GM12878 (cell line): ENCODE data around the gene INSRR. TPM values are rescaled to one million over a fixed set of nuclear protein-coding genes. Genes with fewer than 3 reads are reported as not detected.

Experiments used
- ATAC-seq: fragments of 200-7000 bp; cut with Tn5 transposase; 3 replicates; pipeline ENCODE4 v1.9.1; 2020; ENCODE audit warnings: mild to moderate bottlenecking, moderate library complexity
- BruUV-seq: library from RNA; stranded (reverse); fragments of 400-500 nt; replicated peaks from 2 replicates; lab custom pipeline; 2021; lab: Mats Ljungman, UMichigan
- CTCF ChIA-PET: fragments of 300-600 bp; sonication (Branson Sonifier 250); formaldehyde crosslinking; extraction: SDS; loops from one replicate; lab custom pipeline; 2021; ENCODE audit warnings: inconsistent platforms; lab: Yijun Ruan, JAX
- POLR2A ChIA-PET: fragments of 350-600 bp; formaldehyde crosslinking; extraction: SDS; loops from one replicate; lab custom pipeline; 2021; ENCODE audit warnings: inconsistent platforms; lab: Charles Lee
- RAD21 ChIA-PET: fragments of 300-600 bp; sonication (Branson Sonifier 250); formaldehyde crosslinking; loops from one replicate; lab custom pipeline; 2023; ENCODE audit warnings: antibody characterized with exemption; ENCODE audit not compliant: unreplicated experiment; lab: Charles Lee
- SMC1A ChIA-PET: fragments of 300-600 bp; sonication (Branson Sonifier 250); formaldehyde crosslinking; loops from one replicate; lab custom pipeline; 2023; ENCODE audit not compliant: unreplicated experiment, uncharacterized antibody; lab: Charles Lee
- DNase-seq: peaks from one replicate; pipeline ENCODE4 v3.0.0-alpha.2; 2011; ENCODE audit warnings: low read depth, low spot score
- FAIRE-seq: peaks from 3 replicates; lab custom pipeline; 2011; peaks lifted over from hg19 to GRCh38; lab: Jason Lieb, UNC
- H2AFZ ChIP-seq: 2 replicates; pipeline ENCODE4 v1.6.0; 2011; ENCODE audit warnings: low read depth, low read length, control low read depth; ENCODE audit not compliant: control insufficient read depth
- H3K27ac ChIP-seq: 2 replicates; pipeline ENCODE4 v1.5.1; 2011; ENCODE audit warnings: control low read depth; ENCODE audit not compliant: control insufficient read depth, insufficient read depth
- H3K27me3 ChIP-seq, 2 experiments: replicated peaks in 1 of 2; 2 replicates each; pipeline versions ENCODE4 v1.6.0 to v1.6.1; 2011; ENCODE audit warnings: low read length in 1 of 2; ENCODE audit not compliant: control insufficient read depth in 2 of 2, insufficient read depth in 2 of 2
- H3K36me3 ChIP-seq, 2 experiments: 2 replicates each; pipeline ENCODE4 v1.5.1; 2011; ENCODE audit warnings: low read length in 1 of 2; ENCODE audit not compliant: control insufficient read depth in 2 of 2, insufficient read depth in 2 of 2
- H3K4me1 ChIP-seq: 2 replicates; pipeline ENCODE4 v1.6.1; 2011; ENCODE audit warnings: mild to moderate bottlenecking, low read length, moderate library complexity, mixed read lengths; ENCODE audit not compliant: control insufficient read depth, insufficient read depth
- H3K4me2 ChIP-seq: 2 replicates; pipeline ENCODE4 v1.6.0; 2011; ENCODE audit warnings: control low read depth; ENCODE audit not compliant: control insufficient read depth, insufficient read depth
- H3K4me3 ChIP-seq: fragments of 200-600 bp; sonication (generic); 2 replicates; pipeline ENCODE4 v1.5.1; 2016
- H3K79me2 ChIP-seq: 2 replicates; pipeline ENCODE4 v1.6.0; 2011; ENCODE audit warnings: low read length; ENCODE audit not compliant: control insufficient read depth, insufficient read depth
- H3K9ac ChIP-seq: 2 replicates; pipeline ENCODE4 v1.8.0; 2011; ENCODE audit warnings: low read length, control low read depth, mixed read lengths; ENCODE audit not compliant: control insufficient read depth, insufficient read depth
- H3K9me3 ChIP-seq: replicated peaks from 3 replicates; pipeline ENCODE4 v1.5.1; 2011; ENCODE audit warnings: mild to moderate bottlenecking, low read length; ENCODE audit not compliant: control insufficient read depth, insufficient read depth
- H4K20me1 ChIP-seq: 2 replicates; pipeline ENCODE4 v1.6.0; 2011; ENCODE audit not compliant: control insufficient read depth, insufficient read depth
- BACH1 ChIP-seq: fragments of 450-650 bp; IDR thresholded peaks from 2 replicates; pipeline ENCODE4 v1.6.1; 2017; ENCODE audit warnings: mild to moderate bottlenecking, borderline replicate concordance
- CBX3 ChIP-seq: fragments of 200-600 bp; sonication (generic); IDR thresholded peaks from 2 replicates; pipeline ENCODE4 v1.6.1; 2016; ENCODE audit warnings: low read depth, borderline replicate concordance
- ESRRA ChIP-seq: IDR thresholded peaks from 2 replicates; pipeline ENCODE4 v1.6.1; 2012; ENCODE audit warnings: mild to moderate bottlenecking, low read length, improper control_type of control experiment
- JUND ChIP-seq: IDR thresholded peaks from 2 replicates; pipeline ENCODE4 v1.6.1; 2012; ENCODE audit warnings: low read depth, mild to moderate bottlenecking, low read length, improper control_type of control experiment, moderate library complexity
- KLF5 ChIP-seq: fragments of 450-650 bp; IDR thresholded peaks from 2 replicates; pipeline ENCODE4 v1.6.1; 2014; ENCODE audit warnings: mild to moderate bottlenecking; ENCODE audit not compliant: partially characterized antibody
- MEF2A ChIP-seq: IDR thresholded peaks from 2 replicates; pipeline ENCODE4 v1.6.1; 2011; ENCODE audit warnings: low read depth, mild to moderate bottlenecking, low read length, moderate library complexity; ENCODE audit not compliant: insufficient read depth
- MYB ChIP-seq: fragments of 150-350 bp; IDR thresholded peaks from 2 replicates; pipeline ENCODE4 v1.6.1; 2014; ENCODE audit warnings: mild to moderate bottlenecking, low read depth, low read length, borderline replicate concordance
- NR2C1 ChIP-seq: fragments of 450-650 bp; IDR thresholded peaks from 2 replicates; pipeline ENCODE4 v1.6.1; 2017; ENCODE audit warnings: antibody characterized with exemption, mild to moderate bottlenecking, moderate library complexity
- NR2F1 ChIP-seq: fragments of 450-650 bp; conservative IDR thresholded peaks from 2 replicates; pipeline ENCODE4 v1.6.1; 2017; ENCODE audit warnings: mild to moderate bottlenecking
- YBX1 ChIP-seq: fragments of 450-650 bp; IDR thresholded peaks from 2 replicates; pipeline ENCODE4 v1.6.1; 2016; ENCODE audit warnings: antibody characterized with exemption
- ZNF207 ChIP-seq: fragments of 450-650 bp; IDR thresholded peaks from 2 replicates; pipeline ENCODE4 v1.6.1; 2014; ENCODE audit warnings: antibody characterized with exemption, mild to moderate bottlenecking, borderline replicate concordance
- ZNF217 ChIP-seq: fragments of 450-650 bp; IDR thresholded peaks from 2 replicates; pipeline ENCODE4 v1.6.1; 2017; ENCODE audit warnings: antibody characterized with exemption, mild to moderate bottlenecking
- WGBS: methylation state at CpG from one replicate; pipeline ENCODE4 v1.1.6; 2016; ENCODE audit warnings: low lambda C conversion rate; ENCODE audit not compliant: insufficient replicate concordance, insufficient coverage; ENCODE audit errors: missing lambda C conversion rate; 5-methylcytosine and 5-hydroxymethylcytosine counted together
- in situ Hi-C: fragments of 300-500 bp; cut with MboI; formaldehyde crosslinking; loops from 9 replicates; pipeline ENCODE4 v1.14.3; 2018; ENCODE audit warnings: mixed read lengths
- intact Hi-C: fragments of 100-400 bp; cut with micrococcal nuclease; formaldehyde crosslinking; loops from one replicate; pipeline ENCODE4 v1.14.2; 2022; ENCODE audit not compliant: unreplicated experiment
- polyA plus RNA-seq, 11 experiments: library from polyadenylated mRNA; depleted of rRNA in 4 of 11; unstranded in 6 of 11; stranded (reverse) in 5 of 11; fragments of >200 nt; fragmentation: Nextera tagmentation in 4 of 11; fragmentation: Illumina TruSeq in 1 of 11; extraction: Ambion mirVana in 4 of 11; extraction: Trizol in 1 of 11; gene quantifications; 1 replicate in 1 of 11; 2 replicates in 10 of 11; pipeline versions ENCODE4 v1.2.1 to v1.2.3, GENCODE V29; 2011 to 2016; ENCODE audit warnings: inconsistent platforms in 2 of 11, missing spikeins in 2 of 11, low read depth in 1 of 11
- total RNA-seq, 4 experiments: library from RNA; depleted of rRNA in 3 of 4; stranded (reverse); fragments of >200 nt in 3 of 4; fragmentation: Illumina TruSeq in 1 of 4; extraction: Trizol in 1 of 4; gene quantifications; 2 replicates each; pipeline versions ENCODE4 v1.2.1 to v1.2.3, GENCODE V29; 2013 to 2021
- TF ChIP-seq, protein P1 (sequence below): fragments of 450-650 bp; IDR thresholded peaks from 2 replicates; pipeline ENCODE4 v1.6.1; 2017; ENCODE audit warnings: antibody characterized with exemption, mild to moderate bottlenecking, moderate library complexity
- TF ChIP-seq, protein P2 (sequence below): IDR thresholded peaks from 2 replicates; pipeline ENCODE4 v1.6.1; 2011; ENCODE audit warnings: low read depth, low read length, improper control_type of control experiment, borderline replicate concordance
- TF ChIP-seq, protein P3 (sequence below): fragments of 450-650 bp; IDR thresholded peaks from 2 replicates; pipeline ENCODE4 v1.6.1; 2016; ENCODE audit warnings: mild to moderate bottlenecking, moderate library complexity, borderline replicate concordance

Gene INSRR
- total and polyA plus RNA-seq, 10 of the 15 experiments (the other 5 are each of a cell fraction or from before 2014, with no cell fraction given): 0.01 TPM; not detected in 9

DNA sequence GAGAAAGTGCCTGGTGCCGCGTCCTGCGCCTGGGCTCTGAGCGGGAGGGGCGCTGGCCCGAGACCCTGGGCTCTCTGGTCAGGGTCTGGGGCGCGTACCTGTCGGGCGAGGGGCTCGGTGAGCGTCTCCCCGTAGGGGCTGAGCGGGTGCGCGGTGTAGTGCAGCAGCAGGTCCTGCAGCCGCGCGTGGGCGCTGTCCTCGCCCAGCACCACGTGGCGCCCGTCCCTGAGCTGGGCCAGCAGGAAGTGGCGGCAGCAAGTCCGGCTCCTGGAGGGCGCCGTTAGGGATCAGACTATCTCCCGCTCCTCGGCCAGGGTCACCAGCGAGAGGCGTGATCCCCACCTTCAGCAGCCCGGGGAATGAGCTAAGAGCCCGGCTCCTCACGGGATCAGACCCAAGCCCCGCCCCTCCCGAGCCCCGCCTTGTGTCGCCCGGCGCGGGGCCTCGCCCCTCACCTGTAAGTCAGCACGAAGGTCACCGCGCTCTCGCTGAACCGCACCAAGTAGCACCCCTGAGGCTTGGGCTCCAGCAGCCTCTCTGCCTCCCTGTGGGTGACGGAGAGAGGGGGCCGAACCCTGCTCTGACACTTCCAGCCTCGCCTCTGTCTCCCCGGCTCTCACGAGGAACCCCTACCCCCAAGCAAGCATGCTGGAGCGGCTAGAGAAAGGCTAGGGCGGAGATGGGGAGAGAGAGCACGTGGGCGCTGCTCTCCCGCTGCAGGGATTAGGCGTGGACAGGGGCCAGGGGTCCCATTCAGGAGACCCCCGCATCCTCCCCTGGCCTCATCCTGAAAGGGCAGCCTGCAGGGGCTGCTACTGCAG lies 45.0 kb downstream of the INSRR start:
- BruUV-seq: no TSS peak
- TF ChIP-seq MYB (no peak), CBX3 (no peak), MEF2A (no peak), JUND (0 out of 2 replicates have a peak, but pooled peaks have one; percentile 7), ESRRA (no peak), NR2C1 (no peak), ZNF207 (no peak), YBX1 (no peak), ZNF217 (peak; percentile 22; the same call in 1 of the 2 replicates), NR2F1 (peak; percentile 54), BACH1 (peak; percentile 71), KLF5 (peak; percentile 28)
- TF ChIP-seq, protein P1, sequence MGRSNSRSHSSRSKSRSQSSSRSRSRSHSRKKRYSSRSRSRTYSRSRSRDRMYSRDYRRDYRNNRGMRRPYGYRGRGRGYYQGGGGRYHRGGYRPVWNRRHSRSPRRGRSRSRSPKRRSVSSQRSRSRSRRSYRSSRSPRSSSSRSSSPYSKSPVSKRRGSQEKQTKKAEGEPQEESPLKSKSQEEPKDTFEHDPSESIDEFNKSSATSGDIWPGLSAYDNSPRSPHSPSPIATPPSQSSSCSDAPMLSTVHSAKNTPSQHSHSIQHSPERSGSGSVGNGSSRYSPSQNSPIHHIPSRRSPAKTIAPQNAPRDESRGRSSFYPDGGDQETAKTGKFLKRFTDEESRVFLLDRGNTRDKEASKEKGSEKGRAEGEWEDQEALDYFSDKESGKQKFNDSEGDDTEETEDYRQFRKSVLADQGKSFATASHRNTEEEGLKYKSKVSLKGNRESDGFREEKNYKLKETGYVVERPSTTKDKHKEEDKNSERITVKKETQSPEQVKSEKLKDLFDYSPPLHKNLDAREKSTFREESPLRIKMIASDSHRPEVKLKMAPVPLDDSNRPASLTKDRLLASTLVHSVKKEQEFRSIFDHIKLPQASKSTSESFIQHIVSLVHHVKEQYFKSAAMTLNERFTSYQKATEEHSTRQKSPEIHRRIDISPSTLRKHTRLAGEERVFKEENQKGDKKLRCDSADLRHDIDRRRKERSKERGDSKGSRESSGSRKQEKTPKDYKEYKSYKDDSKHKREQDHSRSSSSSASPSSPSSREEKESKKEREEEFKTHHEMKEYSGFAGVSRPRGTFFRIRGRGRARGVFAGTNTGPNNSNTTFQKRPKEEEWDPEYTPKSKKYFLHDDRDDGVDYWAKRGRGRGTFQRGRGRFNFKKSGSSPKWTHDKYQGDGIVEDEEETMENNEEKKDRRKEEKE: no peak
- TF ChIP-seq, protein P2, sequence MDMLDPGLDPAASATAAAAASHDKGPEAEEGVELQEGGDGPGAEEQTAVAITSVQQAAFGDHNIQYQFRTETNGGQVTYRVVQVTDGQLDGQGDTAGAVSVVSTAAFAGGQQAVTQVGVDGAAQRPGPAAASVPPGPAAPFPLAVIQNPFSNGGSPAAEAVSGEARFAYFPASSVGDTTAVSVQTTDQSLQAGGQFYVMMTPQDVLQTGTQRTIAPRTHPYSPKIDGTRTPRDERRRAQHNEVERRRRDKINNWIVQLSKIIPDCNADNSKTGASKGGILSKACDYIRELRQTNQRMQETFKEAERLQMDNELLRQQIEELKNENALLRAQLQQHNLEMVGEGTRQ: peak; percentile 50
- TF ChIP-seq, protein P3, sequence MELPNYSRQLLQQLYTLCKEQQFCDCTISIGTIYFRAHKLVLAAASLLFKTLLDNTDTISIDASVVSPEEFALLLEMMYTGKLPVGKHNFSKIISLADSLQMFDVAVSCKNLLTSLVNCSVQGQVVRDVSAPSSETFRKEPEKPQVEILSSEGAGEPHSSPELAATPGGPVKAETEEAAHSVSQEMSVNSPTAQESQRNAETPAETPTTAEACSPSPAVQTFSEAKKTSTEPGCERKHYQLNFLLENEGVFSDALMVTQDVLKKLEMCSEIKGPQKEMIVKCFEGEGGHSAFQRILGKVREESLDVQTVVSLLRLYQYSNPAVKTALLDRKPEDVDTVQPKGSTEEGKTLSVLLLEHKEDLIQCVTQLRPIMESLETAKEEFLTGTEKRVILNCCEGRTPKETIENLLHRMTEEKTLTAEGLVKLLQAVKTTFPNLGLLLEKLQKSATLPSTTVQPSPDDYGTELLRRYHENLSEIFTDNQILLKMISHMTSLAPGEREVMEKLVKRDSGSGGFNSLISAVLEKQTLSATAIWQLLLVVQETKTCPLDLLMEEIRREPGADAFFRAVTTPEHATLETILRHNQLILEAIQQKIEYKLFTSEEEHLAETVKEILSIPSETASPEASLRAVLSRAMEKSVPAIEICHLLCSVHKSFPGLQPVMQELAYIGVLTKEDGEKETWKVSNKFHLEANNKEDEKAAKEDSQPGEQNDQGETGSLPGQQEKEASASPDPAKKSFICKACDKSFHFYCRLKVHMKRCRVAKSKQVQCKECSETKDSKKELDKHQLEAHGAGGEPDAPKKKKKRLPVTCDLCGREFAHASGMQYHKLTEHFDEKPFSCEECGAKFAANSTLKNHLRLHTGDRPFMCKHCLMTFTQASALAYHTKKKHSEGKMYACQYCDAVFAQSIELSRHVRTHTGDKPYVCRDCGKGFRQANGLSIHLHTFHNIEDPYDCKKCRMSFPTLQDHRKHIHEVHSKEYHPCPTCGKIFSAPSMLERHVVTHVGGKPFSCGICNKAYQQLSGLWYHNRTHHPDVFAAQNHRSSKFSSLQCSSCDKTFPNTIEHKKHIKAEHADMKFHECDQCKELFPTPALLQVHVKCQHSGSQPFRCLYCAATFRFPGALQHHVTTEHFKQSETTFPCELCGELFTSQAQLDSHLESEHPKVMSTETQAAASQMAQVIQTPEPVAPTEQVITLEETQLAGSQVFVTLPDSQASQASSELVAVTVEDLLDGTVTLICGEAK: no peak

More for the DNA sequence above, 45.0 kb downstream of the INSRR start:
- no peak for DNase-seq
- Histone ChIP-seq H4K20me1 (no peaks in the 10 kb centered on the region), H3K4me1 (peaks cover 20% of the 10 kb centered on the region), H3K79me2 (no peaks in the 10 kb centered on the region), H2AFZ (peak overlapping the region; percentile 84), H3K27ac (no peak overlapping the region), H3K9ac (peak overlapping the region; percentile 35; the same call in 1 of the 2 replicates), H3K27me3 (no peaks in the 10 kb centered on the region), H3K4me3 (peak overlapping the region; percentile 59; the same call in 1 of the 2 replicates), H3K36me3 (no peaks in the 10 kb centered on the region; a peak in 1 of 4 replicates), H3K4me2 (peak overlapping the region; percentile 88), H3K9me3 (no peaks in the 10 kb centered on the region)
- ChIA-PET RAD21 (interaction anchor here (1.0 to 1.7 kb wide), 3 partner anchors 23 to 87 kb away, joined by 6 to 8 read pairs (median 7); no protein-coding TSS in a partner anchor), CTCF (interaction anchor here (0.7 to 8.5 kb wide), 21 partner anchors 8 to 237 kb away, joined by 3 to 60 read pairs (median 5); partner anchors contain the start of genes INSRR, METTL25B and NTRK1), POLR2A (interaction anchor here (0.6 to 1.4 kb wide), 4 partner anchors 12 to 86 kb away, joined by 3 read pairs; partner anchors contain the start of genes ISG20L2 and METTL25B), SMC1A (interaction anchor here (0.9 to 1.3 kb wide), 3 partner anchors 11 to 92 kb away, joined by 3 read pairs; no protein-coding TSS in a partner anchor)
- peak; percentile 69 for ATAC-seq
- WGBS: 17% methylated on average over 55 of the region's 60 CpGs
- in situ Hi-C loops: no loop called here
- FAIRE-seq: peak; percentile 13
- intact Hi-C loops: no loop called here
